DOHH2 (cell line): ENCODE data around the gene WWOX.

Experiments
- EZH2phosphoT487 ChIP-seq: fragments of 200-600 bp; sonication (generic); IDR thresholded peaks from 2 replicates; pipeline ENCODE4 v1.6.1; 2017; ENCODE audit warnings: borderline replicate concordance, mild to moderate bottlenecking, antibody characterized with exemption, low read length, moderate library complexity, mixed read lengths
- TF ChIP-seq, protein P1 (sequence below): fragments of 200-600 bp; sonication (generic); IDR thresholded peaks from one replicate; pipeline ENCODE4 v1.5.1; 2014; ENCODE audit warnings: antibody characterized with exemption, mild to moderate bottlenecking, low read depth, low read length; ENCODE audit not compliant: poor library complexity, severe bottlenecking

DNA sequence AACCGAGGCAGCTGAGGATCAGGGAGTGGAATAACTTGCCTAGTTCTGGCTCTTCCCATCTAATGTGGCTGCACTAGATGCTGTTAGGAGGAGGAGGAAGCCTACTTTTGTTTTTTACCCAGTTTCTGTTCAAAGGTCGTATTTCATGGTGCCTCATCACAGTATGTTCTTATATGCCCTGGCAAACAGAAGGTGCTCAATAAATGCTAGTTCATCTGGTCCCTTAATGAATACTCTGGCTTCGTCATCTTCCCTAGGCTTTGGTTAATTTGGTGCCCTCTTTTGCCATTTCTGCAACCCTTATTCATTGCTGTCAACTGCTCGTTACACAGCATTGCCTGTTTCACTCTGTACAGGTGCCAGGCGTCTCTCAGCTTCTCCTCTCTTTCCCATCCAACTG lies 151.7 kb downstream of the WWOX start:
- TF ChIP-seq, protein P1, sequence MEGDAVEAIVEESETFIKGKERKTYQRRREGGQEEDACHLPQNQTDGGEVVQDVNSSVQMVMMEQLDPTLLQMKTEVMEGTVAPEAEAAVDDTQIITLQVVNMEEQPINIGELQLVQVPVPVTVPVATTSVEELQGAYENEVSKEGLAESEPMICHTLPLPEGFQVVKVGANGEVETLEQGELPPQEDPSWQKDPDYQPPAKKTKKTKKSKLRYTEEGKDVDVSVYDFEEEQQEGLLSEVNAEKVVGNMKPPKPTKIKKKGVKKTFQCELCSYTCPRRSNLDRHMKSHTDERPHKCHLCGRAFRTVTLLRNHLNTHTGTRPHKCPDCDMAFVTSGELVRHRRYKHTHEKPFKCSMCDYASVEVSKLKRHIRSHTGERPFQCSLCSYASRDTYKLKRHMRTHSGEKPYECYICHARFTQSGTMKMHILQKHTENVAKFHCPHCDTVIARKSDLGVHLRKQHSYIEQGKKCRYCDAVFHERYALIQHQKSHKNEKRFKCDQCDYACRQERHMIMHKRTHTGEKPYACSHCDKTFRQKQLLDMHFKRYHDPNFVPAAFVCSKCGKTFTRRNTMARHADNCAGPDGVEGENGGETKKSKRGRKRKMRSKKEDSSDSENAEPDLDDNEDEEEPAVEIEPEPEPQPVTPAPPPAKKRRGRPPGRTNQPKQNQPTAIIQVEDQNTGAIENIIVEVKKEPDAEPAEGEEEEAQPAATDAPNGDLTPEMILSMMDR = no peak
- TF ChIP-seq EZH2phosphoT487 = no peak
